H1 (cell line): Measurements from ENCODE around the gene MTIF3. TPM values are rescaled to one million over a fixed set of nuclear protein-coding genes. Genes with fewer than 3 reads are reported as not detected.

Experiments
- CHD7 ChIP-seq: fragments of 300-600 bp; sonication (generic); IDR thresholded peaks from 2 replicates; pipeline ENCODE4 v1.7.1; 2012; ENCODE audit warnings: low read length, moderate library complexity, mild to moderate bottlenecking, inconsistent platforms; ENCODE audit not compliant: insufficient replicate concordance
- HDAC6 ChIP-seq: IDR thresholded peaks from one replicate; pipeline ENCODE4 v1.7.1; 2012; ENCODE audit warnings: low read depth, mild to moderate bottlenecking, inconsistent platforms, low read length, moderate library complexity
- JUN ChIP-seq: IDR thresholded peaks from 2 replicates; pipeline ENCODE4 v1.6.1; 2011; ENCODE audit warnings: low read depth, mild to moderate bottlenecking, improper control_type of control experiment, low read length
- KDM5A ChIP-seq: fragments of 200-600 bp; IDR thresholded peaks from 2 replicates; pipeline ENCODE4 v1.7.1; 2012; ENCODE audit warnings: mild to moderate bottlenecking, low read length, inconsistent platforms, mixed read lengths
- NANOG ChIP-seq: IDR thresholded peaks from 2 replicates; pipeline ENCODE4 v1.6.1; 2011; ENCODE audit warnings: low read length, low read depth, mild to moderate bottlenecking, inconsistent platforms; ENCODE audit not compliant: insufficient read depth, poor library complexity, severe bottlenecking
- YY1 ChIP-seq: IDR thresholded peaks from 2 replicates; pipeline ENCODE4 v1.6.1; 2011; ENCODE audit warnings: low read depth, mild to moderate bottlenecking, low read length
- polyA plus RNA-seq, 7 experiments: library from polyadenylated mRNA; depleted of rRNA in 3 of 7; stranded (reverse) in 5 of 7; unstranded in 2 of 7; fragments of >200 nt in 5 of 7; fragments of 200-250 nt in 2 of 7; gene quantifications; 1 replicate in 5 of 7; 2 replicates in 1 of 7; 4 replicates in 1 of 7; pipeline versions ENCODE4 v1.2.1 to v1.2.3, GENCODE V29; 2011 to 2013; ENCODE audit warnings: missing spikeins in 2 of 7, mixed read lengths in 2 of 7
- total RNA-seq: library from RNA; stranded (reverse); fragmentation: NEBNext Ultra II Directional; extraction: Animal tissue kit (Norgen Biotek cat#: 25700); gene quantifications from 2 replicates; pipeline ENCODE4 v1.2.1, GENCODE V29; 2021

Gene MTIF3
- total and polyA plus RNA-seq, 2 of the 8 experiments (the other 6 are each of a cell fraction or from before 2014, with no cell fraction given): 29.4 to 36.4 TPM

- TF ChIP-seq NANOG: no peak
- TF ChIP-seq CHD7: no peak
- TF ChIP-seq YY1: no peak
- TF ChIP-seq JUN: no peak
- no peak for TF ChIP-seq HDAC6
- no peak for TF ChIP-seq KDM5A
Measured at GRCh38 chr13:27423333-27423732, 27.0 kb downstream of the MTIF3 start (continued).
